ENCODE data around the gene GULP1.

The GULP1 gene

DNA sequence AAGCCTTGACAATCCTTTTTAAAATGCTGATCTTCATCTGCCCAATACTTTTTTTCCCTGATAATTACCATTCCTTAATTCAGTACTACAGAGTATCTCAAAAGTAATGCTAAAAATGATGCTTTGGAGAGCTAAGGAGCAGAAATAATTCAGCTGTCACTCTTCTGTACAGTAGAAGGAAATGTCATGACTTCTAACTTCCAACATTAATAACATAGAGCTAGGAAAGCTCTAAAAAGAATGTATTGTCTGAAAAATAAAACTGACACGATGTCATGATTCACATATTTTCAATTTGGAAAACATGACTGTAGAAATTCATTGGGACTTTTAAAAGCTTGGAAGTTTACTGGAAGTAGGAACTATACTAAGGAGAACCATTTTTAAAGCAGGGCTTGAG, 212.3 kb downstream of the GULP1 start:
- Histone ChIP-seq H3K4me3 (ENCODE audit: low read depth in 1 of 2, low read length in 2 of 2) (no peak overlapping the region), H3K4me2 (ENCODE audit: insufficient read depth, low read length) (no peak overlapping the region), H4K20me1 (ENCODE audit: insufficient read depth, low read length) (no peaks in the 10 kb centered on the region), H3K4me1 (ENCODE audit: insufficient read depth, low read length) (no peaks in the 10 kb centered on the region), H3K9ac (ENCODE audit: low read depth, low read length) (no peak overlapping the region), H3K9me3 (ENCODE audit: insufficient read depth, low read length, severe bottlenecking) (no peaks in the 10 kb centered on the region), H2AFZ (ENCODE audit: low read depth, low read length) (no peak overlapping the region), H3K79me2 (ENCODE audit: insufficient read depth, low read length) (no peaks in the 10 kb centered on the region), H3K27ac (ENCODE audit: low read length) (no peak overlapping the region), H3K27me3 (ENCODE audit: insufficient read depth, low read length, poor library complexity) (no peaks in the 10 kb centered on the region), H3K36me3 (ENCODE audit: insufficient read depth, low read length) (no peaks in the 10 kb centered on the region)
- ATAC-seq (ENCODE audit: insufficient read depth, low read depth): no peak
- no peak for TF ChIP-seq CTCF (IDR thresholded peaks at IDR 0.05; ENCODE audit: borderline replicate concordance, extremely low read depth, low read length, poor library complexity, severe bottlenecking)
- no peak for TF ChIP-seq EZH2 (IDR thresholded peaks at IDR 0.05; ENCODE audit: borderline replicate concordance, low read depth, low read length, severe bottlenecking)
- no peak for DNase-seq

DNA sequence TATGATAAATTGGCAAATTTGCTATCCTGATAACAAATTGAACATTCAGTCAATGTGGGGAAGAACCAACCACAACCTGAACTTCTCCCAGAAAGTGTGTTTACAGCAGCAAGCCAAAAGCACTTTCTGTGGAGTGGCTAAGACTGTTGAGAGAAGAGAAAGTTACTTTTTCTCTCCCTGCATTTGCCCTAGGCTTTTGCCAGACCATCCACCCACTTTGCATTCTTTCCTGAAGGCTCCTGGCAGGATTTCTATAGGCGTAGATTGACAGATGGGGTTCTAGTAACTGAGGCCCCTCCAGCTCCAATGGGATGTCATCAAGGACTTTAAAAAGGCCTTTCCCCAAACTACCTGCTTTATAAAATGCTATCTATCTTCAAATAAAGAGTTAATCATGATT, 215.2 kb downstream of the GULP1 start:
- no peaks in the 10 kb centered on the region for H3K79me2 ChIP-seq (ENCODE audit: insufficient read depth, low read length)
- no peaks in the 10 kb centered on the region for H3K36me3 ChIP-seq (ENCODE audit: insufficient read depth, low read length)
- no peak overlapping the region for H3K4me2 ChIP-seq (ENCODE audit: insufficient read depth, low read length)
- H3K9me3 ChIP-seq (ENCODE audit: insufficient read depth, low read length, severe bottlenecking): no peaks in the 10 kb centered on the region
- H3K27me3 ChIP-seq (ENCODE audit: insufficient read depth, low read length, poor library complexity): no peaks in the 10 kb centered on the region
- no peak overlapping the region for H2AFZ ChIP-seq (ENCODE audit: low read depth, low read length)
- H3K4me3 ChIP-seq (ENCODE audit: low read depth in 1 of 2, low read length in 2 of 2): no peak overlapping the region
- no peaks in the 10 kb centered on the region for H3K4me1 ChIP-seq (ENCODE audit: insufficient read depth, low read length)
- no peak for ATAC-seq (ENCODE audit: insufficient read depth, low read depth)
- TF ChIP-seq CTCF (IDR thresholded peaks at IDR 0.05; ENCODE audit: borderline replicate concordance, extremely low read depth, low read length, poor library complexity, severe bottlenecking) (no peak), EZH2 (IDR thresholded peaks at IDR 0.05; ENCODE audit: borderline replicate concordance, low read depth, low read length, severe bottlenecking) (no peak)
- H4K20me1 ChIP-seq (ENCODE audit: insufficient read depth, low read length): no peaks in the 10 kb centered on the region
- no peak for DNase-seq
- H3K9ac ChIP-seq (ENCODE audit: low read depth, low read length): no peak overlapping the region
- H3K27ac ChIP-seq (ENCODE audit: low read length): no peak overlapping the region

- H3K4me1 ChIP-seq (ENCODE audit: insufficient read depth, low read length): no peaks in the 10 kb centered on the region
- TF ChIP-seq EZH2 (IDR thresholded peaks at IDR 0.05; ENCODE audit: borderline replicate concordance, low read depth, low read length, severe bottlenecking): no peak
- no peak for TF ChIP-seq CTCF (IDR thresholded peaks at IDR 0.05; ENCODE audit: borderline replicate concordance, extremely low read depth, low read length, poor library complexity, severe bottlenecking)
- H3K27me3 ChIP-seq (ENCODE audit: insufficient read depth, low read length, poor library complexity): no peaks in the 10 kb centered on the region
- no peak overlapping the region for H3K9ac ChIP-seq (ENCODE audit: low read depth, low read length)
- no peak overlapping the region for H3K4me2 ChIP-seq (ENCODE audit: insufficient read depth, low read length)
- no peaks in the 10 kb centered on the region for H3K9me3 ChIP-seq (ENCODE audit: insufficient read depth, low read length, severe bottlenecking)
- H4K20me1 ChIP-seq (ENCODE audit: insufficient read depth, low read length): no peaks in the 10 kb centered on the region
- no peak for DNase-seq
- no peak overlapping the region for H3K27ac ChIP-seq (ENCODE audit: low read length)
- no peak overlapping the region for H2AFZ ChIP-seq (ENCODE audit: low read depth, low read length)
- H3K4me3 ChIP-seq (ENCODE audit: low read depth in 1 of 2, low read length in 2 of 2): no peak overlapping the region
- ATAC-seq (ENCODE audit: insufficient read depth, low read depth): no peak
- H3K79me2 ChIP-seq (ENCODE audit: insufficient read depth, low read length): no peaks in the 10 kb centered on the region
- no peaks in the 10 kb centered on the region for H3K36me3 ChIP-seq (ENCODE audit: insufficient read depth, low read length)
Measured at GRCh38 chr2:188511346-188511745, 219.7 kb downstream of the GULP1 start.

GRCh38 chr2:188512456-188512855, 220.8 kb downstream of the GULP1 start:
- no peaks in the 10 kb centered on the region for H3K9me3 ChIP-seq (ENCODE audit: insufficient read depth, low read length, severe bottlenecking)
- no peak overlapping the region for H3K9ac ChIP-seq (ENCODE audit: low read depth, low read length)
- no peak overlapping the region for H3K4me2 ChIP-seq (ENCODE audit: insufficient read depth, low read length)
- no peak for DNase-seq
- H4K20me1 ChIP-seq (ENCODE audit: insufficient read depth, low read length): no peaks in the 10 kb centered on the region
- no peaks in the 10 kb centered on the region for H3K36me3 ChIP-seq (ENCODE audit: insufficient read depth, low read length)
- no peaks in the 10 kb centered on the region for H3K79me2 ChIP-seq (ENCODE audit: insufficient read depth, low read length)
- H3K27me3 ChIP-seq (ENCODE audit: insufficient read depth, low read length, poor library complexity): no peaks in the 10 kb centered on the region
- H3K4me1 ChIP-seq (ENCODE audit: insufficient read depth, low read length): no peaks in the 10 kb centered on the region
- peak; percentile 40; the same call in 1 of the 3 replicates for ATAC-seq (ENCODE audit: insufficient read depth, low read depth)
- H2AFZ ChIP-seq (ENCODE audit: low read depth, low read length): no peak overlapping the region
- H3K27ac ChIP-seq (ENCODE audit: low read length): no peak overlapping the region
- H3K4me3 ChIP-seq (ENCODE audit: low read depth in 1 of 2, low read length in 2 of 2): no peak overlapping the region
- peak; percentile 52 for TF ChIP-seq CTCF (IDR thresholded peaks at IDR 0.05; ENCODE audit: borderline replicate concordance, extremely low read depth, low read length, poor library complexity, severe bottlenecking)
- no peak for TF ChIP-seq EZH2 (IDR thresholded peaks at IDR 0.05; ENCODE audit: borderline replicate concordance, low read depth, low read length, severe bottlenecking)

All from DND-41 (cell line).